GM23338 (cell line): ENCODE results near the gene RBM44. TPM values are rescaled to one million over a fixed set of nuclear protein-coding genes. Genes with fewer than 3 reads are reported as not detected.
A peak's percentile ranks its signal among the peaks of the same experiment; 100 is the strongest.

Experiments used
- ATAC-seq: fragments of 200-7000 bp; cut with Tn5 transposase; 3 replicates; pipeline ENCODE4 v1.9.1; 2020
- DNase-seq: peaks from one replicate; pipeline ENCODE4 v3.0.0-alpha.2; 2015; ENCODE audit warnings: low spot score
- H2AFZ ChIP-seq: fragments of 200-600 bp; sonication (generic); 2 replicates; pipeline ENCODE4 v1.8.0; 2016; ENCODE audit warnings: antibody characterized with exemption, mild to moderate bottlenecking, moderate library complexity
- H3F3A ChIP-seq: fragments of 200-600 bp; sonication (generic); replicated peaks from 2 replicates; pipeline ENCODE4 v1.8.0; 2017; ENCODE audit warnings: antibody characterized with exemption, mixed run types, low read depth
- H3K27ac ChIP-seq: fragments of 200-600 bp; sonication (generic); 2 replicates; pipeline ENCODE4 v1.6.1; 2016; ENCODE audit warnings: low read depth
- H3K27me3 ChIP-seq: fragments of 200-600 bp; sonication (generic); 2 replicates; pipeline ENCODE4 v1.8.0; 2016; ENCODE audit warnings: mild to moderate bottlenecking, mixed run types, moderate library complexity; ENCODE audit not compliant: insufficient read depth
- H3K36me3 ChIP-seq: fragments of 200-600 bp; sonication (generic); 2 replicates; pipeline ENCODE4 v1.8.0; 2016; ENCODE audit warnings: mild to moderate bottlenecking; ENCODE audit not compliant: insufficient read depth
- H3K4me1 ChIP-seq: fragments of 200-600 bp; sonication (generic); 2 replicates; pipeline ENCODE4 v1.8.0; 2016; ENCODE audit warnings: mild to moderate bottlenecking, moderate library complexity; ENCODE audit not compliant: insufficient read depth
- H3K4me2 ChIP-seq: fragments of 200-600 bp; sonication (generic); 2 replicates; pipeline ENCODE4 v1.7.1; 2017; ENCODE audit warnings: mixed run types
- H3K4me3 ChIP-seq: fragments of 200-600 bp; sonication (generic); 2 replicates; pipeline ENCODE4 v1.6.1; 2016; ENCODE audit warnings: mixed run types
- H3K79me2 ChIP-seq: fragments of 200-600 bp; sonication (generic); replicated peaks from 2 replicates; pipeline ENCODE4 v1.8.0; 2017; ENCODE audit warnings: mild to moderate bottlenecking; ENCODE audit not compliant: insufficient read depth
- H3K9me2 ChIP-seq: fragments of 200-600 bp; sonication (generic); 2 replicates; pipeline ENCODE4 v1.8.0; 2017; ENCODE audit not compliant: insufficient read depth
- H4K20me1 ChIP-seq: fragments of 200-600 bp; sonication (generic); replicated peaks from 2 replicates; pipeline ENCODE4 v1.8.0; 2017; ENCODE audit warnings: mild to moderate bottlenecking; ENCODE audit not compliant: insufficient read depth
- H3K27ac Mint-ChIP-seq: 2 replicates; pipeline ENCODE4 v1.8.0; 2020; ENCODE audit warnings: inconsistent platforms, mild to moderate bottlenecking, moderate library complexity, mixed read lengths
- H3K27me3 Mint-ChIP-seq: 3 replicates; pipeline ENCODE4 v1.8.0; 2022; ENCODE audit warnings: low read depth, mild to moderate bottlenecking, moderate library complexity, mixed read lengths, inconsistent platforms; ENCODE audit not compliant: insufficient read depth, poor library complexity
- H3K36me3 Mint-ChIP-seq: 3 replicates; pipeline ENCODE4 v1.8.0; 2021; ENCODE audit warnings: low read depth, mild to moderate bottlenecking, inconsistent platforms, moderate library complexity, mixed read lengths
- H3K4me1 Mint-ChIP-seq: 3 replicates; pipeline ENCODE4 v1.8.0; 2020; ENCODE audit warnings: mild to moderate bottlenecking, inconsistent platforms, mixed read lengths
- H3K4me3 Mint-ChIP-seq: 3 replicates; pipeline ENCODE4 v1.8.0; 2021; ENCODE audit warnings: moderate library complexity, mild to moderate bottlenecking, inconsistent platforms, mixed read lengths
- H3K9me3 Mint-ChIP-seq: 3 replicates; pipeline ENCODE4 v1.8.0; 2020; ENCODE audit warnings: moderate library complexity, mild to moderate bottlenecking, inconsistent platforms, mixed read lengths
- CREB1 ChIP-seq: fragments of 250-450 bp; sonication (Bioruptor Pico); IDR thresholded peaks from 2 replicates; pipeline ENCODE4 v1.5.0; 2020; ENCODE audit warnings: low read depth, mild to moderate bottlenecking, moderate library complexity
- CTCF ChIP-seq, 2 experiments: fragments of 200-600 bp in 1 of 2; sonication (generic) in 1 of 2; conservative IDR thresholded peaks; 2 replicates each; pipeline versions ENCODE4 v1.5.1 to v1.6.1; 2016 to 2017; ENCODE audit warnings: antibody characterized with exemption in 2 of 2, low read depth in 2 of 2, mild to moderate bottlenecking in 2 of 2, moderate library complexity in 1 of 2
- EZH2 ChIP-seq: fragments of 200-600 bp; sonication (generic); IDR thresholded peaks from one replicate; pipeline ENCODE4 v1.8.0; 2017; ENCODE audit warnings: antibody characterized with exemption, mild to moderate bottlenecking, low read depth; ENCODE audit not compliant: unreplicated experiment
- EZH2phosphoT487 ChIP-seq: fragments of 200-600 bp; sonication (generic); IDR thresholded peaks from one replicate; pipeline ENCODE4 v1.8.1; 2018; ENCODE audit warnings: antibody characterized with exemption; ENCODE audit not compliant: unreplicated experiment
- JUNB ChIP-seq: IDR thresholded peaks from one replicate; pipeline ENCODE4 v1.6.1; 2016; ENCODE audit warnings: antibody characterized with exemption; ENCODE audit not compliant: unreplicated experiment
- NANOG ChIP-seq: IDR thresholded peaks from 2 replicates; pipeline ENCODE4 v1.6.1; 2016; ENCODE audit warnings: antibody characterized with exemption, borderline replicate concordance
- POLR2AphosphoS5 ChIP-seq: IDR thresholded peaks from 2 replicates; pipeline ENCODE4 v1.6.1; 2016; ENCODE audit warnings: antibody characterized with exemption, low read depth
- STAT1 ChIP-seq: IDR thresholded peaks from one replicate; pipeline ENCODE4 v1.6.1; 2016; ENCODE audit warnings: antibody characterized with exemption; ENCODE audit not compliant: unreplicated experiment
- ZNF114 ChIP-seq: fragments of 250-450 bp; sonication (Bioruptor Pico); IDR thresholded peaks from 2 replicates; pipeline ENCODE4 v1.5.0; 2020; ENCODE audit warnings: mild to moderate bottlenecking, moderate library complexity
- ZNF331 ChIP-seq: fragments of 250-450 bp; sonication (Bioruptor Pico); IDR thresholded peaks from 2 replicates; pipeline ENCODE4 v1.5.0; 2020; ENCODE audit warnings: low read depth, mild to moderate bottlenecking, moderate library complexity
- ZNF462 ChIP-seq: fragments of 250-450 bp; sonication (Bioruptor Pico); IDR thresholded peaks from 2 replicates; pipeline ENCODE4 v1.5.0; 2020; ENCODE audit warnings: mild to moderate bottlenecking, moderate library complexity
- polyA plus RNA-seq: library from polyadenylated mRNA; unstranded; fragments of >200 nt; fragmentation: Nextera tagmentation; extraction: Ambion mirVana; gene quantifications from 2 replicates; pipeline ENCODE4 v1.2.1, GENCODE V29; 2016
- total RNA-seq: library from RNA; depleted of rRNA; stranded (reverse); fragments of >200 nt; shearing (Covaris generic); gene quantifications from 2 replicates; pipeline ENCODE4 v1.2.3, GENCODE V29; 2014
- TF ChIP-seq, protein P1 (sequence below): IDR thresholded peaks from 2 replicates; pipeline ENCODE4 v1.6.1; 2016; ENCODE audit warnings: antibody characterized with exemption
- TF ChIP-seq, protein P2 (sequence below): IDR thresholded peaks from one replicate; pipeline ENCODE4 v1.6.1; 2018; ENCODE audit warnings: antibody characterized with exemption; ENCODE audit not compliant: unreplicated experiment

The RBM44 gene
- total and polyA plus RNA-seq, 2 experiments from 2014 or later = 0.29 to 0.87 TPM

- Histone ChIP-seq H2AFZ (no peak overlapping the region), H3K79me2 (no peaks in the 10 kb centered on the region), H3F3A (no peaks in the 10 kb centered on the region), H3K4me1 (no peaks in the 10 kb centered on the region), H3K27ac (no peak overlapping the region), H3K9me2 (no peaks in the 10 kb centered on the region), H3K4me2 (no peak overlapping the region), H3K27me3 (no peaks in the 10 kb centered on the region), H3K36me3 (no peaks in the 10 kb centered on the region), H3K4me3 (no peak overlapping the region), H4K20me1 (no peaks in the 10 kb centered on the region)
- H3K27ac Mint-ChIP-seq = peak overlapping the region; percentile 15; the same call in 1 of the 2 replicates
- peaks cover 17% of the 10 kb centered on the region; the same call in 2 of the 3 replicates for H3K4me1 Mint-ChIP-seq
- peaks cover 9% of the 10 kb centered on the region for H3K27me3 Mint-ChIP-seq
- H3K9me3 Mint-ChIP-seq = peaks cover 2% of the 10 kb centered on the region; the same call in 1 of the 3 replicates
- TF ChIP-seq JUNB (no peak), STAT1 (no peak), EZH2phosphoT487 (no peak), POLR2AphosphoS5 (no peak), ZNF331 (CRISPR knock-in tag) (no peak), ZNF114 (no peak), CTCF (conservative IDR thresholded peaks at IDR 0.05; ENCODE audit: low read depth in 2 of 2) (no peak), CREB1 (CRISPR knock-in tag) (no peak), NANOG (no peak), EZH2 (no peak), ZNF462 (no peak)
- TF ChIP-seq, protein P1, sequence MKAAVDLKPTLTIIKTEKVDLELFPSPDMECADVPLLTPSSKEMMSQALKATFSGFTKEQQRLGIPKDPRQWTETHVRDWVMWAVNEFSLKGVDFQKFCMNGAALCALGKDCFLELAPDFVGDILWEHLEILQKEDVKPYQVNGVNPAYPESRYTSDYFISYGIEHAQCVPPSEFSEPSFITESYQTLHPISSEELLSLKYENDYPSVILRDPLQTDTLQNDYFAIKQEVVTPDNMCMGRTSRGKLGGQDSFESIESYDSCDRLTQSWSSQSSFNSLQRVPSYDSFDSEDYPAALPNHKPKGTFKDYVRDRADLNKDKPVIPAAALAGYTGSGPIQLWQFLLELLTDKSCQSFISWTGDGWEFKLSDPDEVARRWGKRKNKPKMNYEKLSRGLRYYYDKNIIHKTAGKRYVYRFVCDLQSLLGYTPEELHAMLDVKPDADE = no peak
- TF ChIP-seq, protein P2, sequence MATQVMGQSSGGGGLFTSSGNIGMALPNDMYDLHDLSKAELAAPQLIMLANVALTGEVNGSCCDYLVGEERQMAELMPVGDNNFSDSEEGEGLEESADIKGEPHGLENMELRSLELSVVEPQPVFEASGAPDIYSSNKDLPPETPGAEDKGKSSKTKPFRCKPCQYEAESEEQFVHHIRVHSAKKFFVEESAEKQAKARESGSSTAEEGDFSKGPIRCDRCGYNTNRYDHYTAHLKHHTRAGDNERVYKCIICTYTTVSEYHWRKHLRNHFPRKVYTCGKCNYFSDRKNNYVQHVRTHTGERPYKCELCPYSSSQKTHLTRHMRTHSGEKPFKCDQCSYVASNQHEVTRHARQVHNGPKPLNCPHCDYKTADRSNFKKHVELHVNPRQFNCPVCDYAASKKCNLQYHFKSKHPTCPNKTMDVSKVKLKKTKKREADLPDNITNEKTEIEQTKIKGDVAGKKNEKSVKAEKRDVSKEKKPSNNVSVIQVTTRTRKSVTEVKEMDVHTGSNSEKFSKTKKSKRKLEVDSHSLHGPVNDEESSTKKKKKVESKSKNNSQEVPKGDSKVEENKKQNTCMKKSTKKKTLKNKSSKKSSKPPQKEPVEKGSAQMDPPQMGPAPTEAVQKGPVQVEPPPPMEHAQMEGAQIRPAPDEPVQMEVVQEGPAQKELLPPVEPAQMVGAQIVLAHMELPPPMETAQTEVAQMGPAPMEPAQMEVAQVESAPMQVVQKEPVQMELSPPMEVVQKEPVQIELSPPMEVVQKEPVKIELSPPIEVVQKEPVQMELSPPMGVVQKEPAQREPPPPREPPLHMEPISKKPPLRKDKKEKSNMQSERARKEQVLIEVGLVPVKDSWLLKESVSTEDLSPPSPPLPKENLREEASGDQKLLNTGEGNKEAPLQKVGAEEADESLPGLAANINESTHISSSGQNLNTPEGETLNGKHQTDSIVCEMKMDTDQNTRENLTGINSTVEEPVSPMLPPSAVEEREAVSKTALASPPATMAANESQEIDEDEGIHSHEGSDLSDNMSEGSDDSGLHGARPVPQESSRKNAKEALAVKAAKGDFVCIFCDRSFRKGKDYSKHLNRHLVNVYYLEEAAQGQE = no peak
- no peaks in the 10 kb centered on the region; the same call in 2 of the 3 replicates for H3K36me3 Mint-ChIP-seq
- DNase-seq (no peak), ATAC-seq (no peak)
- no peak overlapping the region for H3K4me3 Mint-ChIP-seq
Measured at GRCh38 chr2:237868631-237869342, 70.2 kb downstream of the RBM44 start.
